Amygdala (tissue), 56 donors: ENCODE results near the gene MAPK4.
"Not testable (repeated sequence)": the region's sequence is repeated elsewhere in the genome, so short reads cannot be mapped to it uniquely, and the experiment has no call there.

Source experiments
- DNase-seq, 56 donors: peaks; one replicate each; lab custom pipeline; 2025; lab: John Stamatoyannopoulos, UW

Gene MAPK4

DNA sequence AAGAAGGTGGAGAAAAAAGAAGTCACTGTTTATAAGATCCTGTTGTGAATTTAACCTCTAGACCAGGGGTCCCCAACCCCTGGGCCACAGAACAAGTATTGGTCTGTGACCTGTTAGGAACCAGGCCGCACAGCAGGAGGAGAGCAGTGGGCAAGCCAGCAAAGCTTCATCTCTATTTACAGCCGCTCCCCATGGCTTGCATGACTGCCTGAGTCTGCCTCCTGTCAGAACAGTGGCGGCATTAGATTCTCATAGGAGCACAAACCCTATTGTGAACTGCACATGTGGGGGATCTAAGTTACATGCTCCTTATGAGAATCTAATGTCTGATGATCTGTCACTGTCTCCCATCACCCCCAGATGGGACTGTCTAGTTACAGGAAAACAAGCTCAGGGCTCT lies 13.3 kb downstream of the MAPK4 start:
- DNase-seq: not testable (repeated sequence)

GRCh38 chr18:50573679-50574078 lies 13.8 kb downstream of the MAPK4 start:
- no peak for DNase-seq

DNA sequence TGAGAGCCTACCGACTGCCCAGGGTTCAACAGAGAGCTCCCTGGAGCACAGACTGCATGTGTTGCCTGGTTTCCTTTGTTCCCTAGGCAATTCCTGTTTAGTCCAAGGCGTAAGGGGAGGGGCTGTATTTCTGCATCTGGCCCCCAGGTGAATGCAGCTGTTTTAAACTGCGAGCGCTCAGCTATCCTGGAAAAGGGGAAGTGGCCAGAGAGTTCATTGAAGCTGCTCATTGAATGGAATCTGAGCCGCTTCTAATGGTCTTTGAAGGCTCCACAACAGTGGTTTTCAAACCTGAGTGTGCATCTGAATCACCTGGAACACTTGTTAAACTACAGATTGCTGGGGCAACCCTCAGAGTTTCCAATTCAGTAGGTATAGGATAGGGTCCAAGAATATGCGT lies 18.1 kb downstream of the MAPK4 start:
- no peak for DNase-seq

GRCh38 chr18:50578651-50579050 lies 18.8 kb downstream of the MAPK4 start:
- no peak for DNase-seq

GRCh38 chr18:50579061-50579774 lies 19.3 kb downstream of the MAPK4 start:
- no peak for DNase-seq

DNA sequence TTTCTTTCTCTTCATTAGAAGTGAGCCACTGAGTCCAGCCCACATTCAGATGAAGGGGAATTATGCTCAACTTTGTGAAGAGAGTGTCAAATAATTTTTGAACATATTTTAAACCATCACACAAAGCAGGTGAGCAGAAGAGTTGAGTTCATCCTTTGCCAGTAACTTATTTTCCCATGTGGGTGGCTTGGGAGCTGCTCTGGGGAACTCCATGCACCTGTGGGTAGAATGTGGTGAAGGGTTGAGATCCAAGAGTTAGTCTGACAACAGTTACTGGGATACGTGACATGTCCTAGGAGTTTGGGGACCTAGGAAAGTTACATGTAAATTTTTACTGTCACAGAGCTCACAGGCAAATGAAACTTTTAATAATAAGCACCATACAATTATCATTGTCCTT lies 21.6 kb downstream of the MAPK4 start:
- no peak for DNase-seq

GRCh38 chr18:50582500-50582899 lies 22.6 kb downstream of the MAPK4 start:
- peak in 4 of 56 donors; percentile 10 to 29 (median 13) for DNase-seq

DNA sequence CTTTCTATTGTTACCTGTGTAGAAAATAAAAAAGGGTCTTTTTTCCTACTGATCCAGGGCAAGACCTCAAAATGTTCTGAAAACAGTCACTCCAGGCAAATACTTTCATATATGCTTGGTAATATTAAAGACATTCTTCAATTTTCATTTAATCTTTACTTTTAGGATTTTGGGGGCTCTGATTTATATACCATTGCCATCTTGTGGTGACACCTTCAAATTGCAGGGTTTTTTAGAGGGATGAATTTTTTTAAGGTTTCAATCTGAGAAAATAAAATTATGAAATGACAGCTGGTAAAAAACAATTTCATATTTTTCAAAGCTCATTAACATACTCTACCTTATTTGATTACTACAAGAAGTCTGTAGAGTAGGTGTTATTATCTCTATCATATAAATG lies 26.8 kb downstream of the MAPK4 start:
- DNase-seq: no peak

DNA sequence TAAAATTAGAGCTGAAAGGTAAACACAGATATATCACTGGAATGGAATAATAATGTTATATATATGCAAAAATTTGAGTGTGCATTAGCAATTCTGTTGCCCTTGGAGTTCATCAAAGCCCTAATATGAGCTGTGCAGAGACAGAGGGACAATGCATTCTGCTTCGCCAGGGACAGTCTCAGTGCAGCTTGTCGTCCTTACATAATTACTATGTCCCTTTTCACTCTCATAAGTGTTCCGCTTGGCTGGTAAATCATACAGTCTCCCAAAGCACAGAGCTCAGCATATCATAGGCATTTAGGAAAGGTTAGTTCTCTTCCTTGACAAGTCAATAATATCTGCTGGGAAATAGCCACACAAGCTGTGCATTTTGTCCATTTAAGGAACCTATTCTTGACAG lies 30.7 kb downstream of the MAPK4 start:
- DNase-seq: no peak

DNA sequence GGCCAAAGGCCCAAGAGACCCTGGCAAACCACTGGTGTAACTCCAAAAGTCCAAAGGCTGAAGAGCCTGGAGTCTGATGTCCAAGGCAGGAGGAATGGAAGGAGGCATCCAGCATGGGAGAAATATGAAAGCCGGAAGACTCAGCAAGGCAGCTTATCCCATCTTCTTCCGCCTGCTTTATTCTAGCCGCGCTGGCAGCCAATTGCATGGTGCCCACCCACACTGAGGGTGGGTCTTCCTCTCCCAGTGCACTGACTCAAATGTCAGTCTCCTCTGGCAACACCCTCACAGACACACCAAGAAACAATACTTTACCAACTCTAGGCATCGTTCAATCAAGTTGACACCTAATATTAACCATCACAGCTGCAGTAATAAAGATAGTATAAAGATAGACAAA lies 34.1 kb downstream of the MAPK4 start:
- DNase-seq: no peak

DNA sequence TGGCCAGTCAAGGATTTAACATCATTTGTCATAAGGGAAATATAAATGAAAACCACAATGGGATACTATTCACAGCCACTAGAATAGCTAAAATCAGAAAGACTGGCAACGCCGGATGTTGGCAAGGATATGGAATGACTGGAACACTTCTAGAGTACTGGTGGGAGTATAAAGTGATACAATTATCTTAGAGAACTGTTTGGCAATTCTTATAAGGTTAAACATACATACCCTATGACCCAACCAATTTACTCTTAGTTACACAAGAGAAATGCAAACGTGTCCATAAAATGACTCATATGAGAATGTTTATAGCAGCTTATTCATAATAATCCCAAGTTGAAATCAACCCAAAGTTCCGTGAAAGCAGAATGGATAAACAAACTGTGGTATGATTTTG lies 35.1 kb downstream of the MAPK4 start:
- DNase-seq: no peak

- no peak for DNase-seq
These were observed 42.6 kb downstream of the MAPK4 start for GRCh38 chr18:50602466-50602865.

DNA sequence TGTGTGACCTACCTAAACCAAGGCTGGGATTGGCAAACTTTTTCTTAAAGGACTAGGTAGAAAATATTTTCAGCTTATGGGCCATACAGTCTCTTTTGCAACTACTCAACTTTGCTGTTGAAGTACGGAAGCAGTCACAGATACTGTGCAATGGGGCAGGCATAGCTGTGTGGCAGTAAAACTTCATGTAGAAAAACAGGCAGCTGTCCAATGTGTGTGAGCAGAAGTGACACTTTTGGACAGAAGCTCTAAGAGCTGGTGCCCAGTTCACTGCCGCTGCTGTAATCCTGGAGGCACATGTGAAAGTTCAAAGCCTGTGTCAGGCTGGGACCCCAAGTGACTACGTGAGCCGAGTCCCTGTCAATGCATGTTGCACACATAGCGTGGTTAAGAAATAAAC lies 46.7 kb downstream of the MAPK4 start:
- no peak for DNase-seq

DNA sequence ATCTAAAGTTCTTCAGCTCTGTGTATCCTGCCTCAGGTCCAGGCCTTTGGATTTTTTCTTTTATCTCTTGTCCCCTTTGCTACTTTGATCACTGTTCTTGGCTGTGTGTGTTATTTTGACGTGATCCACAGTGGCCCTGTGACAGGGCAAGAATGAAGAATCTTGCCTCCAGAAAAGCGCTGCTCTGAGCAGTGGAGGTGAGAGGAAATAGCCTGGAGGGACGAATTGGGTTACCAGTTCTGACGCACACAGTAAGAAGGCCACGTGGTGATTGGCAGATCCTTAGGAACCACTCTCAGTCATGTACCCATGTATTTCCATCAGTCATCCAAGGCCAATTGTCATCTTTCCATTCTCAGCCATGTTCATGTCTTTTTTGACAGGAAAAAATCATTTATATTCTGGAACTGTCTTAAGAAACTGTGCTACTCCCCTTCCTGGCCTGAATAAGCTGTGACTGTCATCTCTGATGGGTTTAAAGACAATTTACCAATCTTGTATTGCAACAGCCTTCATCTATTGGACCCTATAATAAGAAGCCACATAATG lies 47.6 kb downstream of the MAPK4 start:
- no peak for DNase-seq

- not testable (repeated sequence) for DNase-seq
These were observed 49.3 kb downstream of the MAPK4 start for GRCh38 chr18:50609171-50609570.

DNA sequence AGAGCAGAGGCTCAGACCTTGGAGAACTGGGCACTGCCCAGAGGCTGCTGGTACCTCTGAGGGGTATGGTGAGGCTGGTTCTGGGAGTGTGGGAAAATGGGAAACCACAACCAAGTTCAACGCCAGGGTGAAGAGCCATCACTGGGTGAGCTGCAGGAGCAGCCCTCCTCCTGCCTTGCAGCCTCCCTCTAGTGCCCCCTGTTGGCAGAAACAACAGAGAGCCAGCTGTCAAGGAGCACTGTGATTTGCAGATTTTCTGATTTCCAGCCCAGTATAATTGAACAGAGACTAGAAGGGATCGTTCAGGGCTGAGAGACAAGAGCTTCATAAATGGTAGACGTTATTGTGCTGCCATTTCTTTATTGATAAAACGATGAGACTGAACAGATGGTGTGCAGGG lies 50.5 kb downstream of the MAPK4 start:
- no peak for DNase-seq

- DNase-seq: no peak
These were observed 51.6 kb downstream of the MAPK4 start for GRCh38 chr18:50611529-50611941.

DNA sequence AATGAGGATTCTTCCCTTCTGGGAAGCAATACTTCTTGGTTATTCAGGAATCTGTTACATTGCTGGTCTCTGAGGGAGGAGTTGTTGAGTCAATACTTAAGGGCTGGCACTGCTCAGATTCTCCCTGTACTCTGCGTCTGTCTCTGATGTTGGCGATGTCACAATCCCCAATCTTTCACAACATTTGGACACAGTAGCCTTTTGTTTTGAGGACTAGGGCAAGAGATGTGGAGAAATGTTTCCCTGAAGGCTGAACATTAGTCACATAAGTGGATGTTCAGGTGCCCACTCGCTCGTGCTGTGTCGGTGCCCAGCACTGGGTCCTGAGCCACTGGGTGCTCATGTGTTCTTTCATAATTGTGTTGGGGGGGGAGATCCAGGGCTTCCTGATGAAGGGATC lies 55.0 kb downstream of the MAPK4 start:
- DNase-seq: peak in 4 of 56 donors; percentile 3 to 40 (median 19)

GRCh38 chr18:50616484-50617048 lies 56.7 kb downstream of the MAPK4 start:
- DNase-seq: no peak

DNA sequence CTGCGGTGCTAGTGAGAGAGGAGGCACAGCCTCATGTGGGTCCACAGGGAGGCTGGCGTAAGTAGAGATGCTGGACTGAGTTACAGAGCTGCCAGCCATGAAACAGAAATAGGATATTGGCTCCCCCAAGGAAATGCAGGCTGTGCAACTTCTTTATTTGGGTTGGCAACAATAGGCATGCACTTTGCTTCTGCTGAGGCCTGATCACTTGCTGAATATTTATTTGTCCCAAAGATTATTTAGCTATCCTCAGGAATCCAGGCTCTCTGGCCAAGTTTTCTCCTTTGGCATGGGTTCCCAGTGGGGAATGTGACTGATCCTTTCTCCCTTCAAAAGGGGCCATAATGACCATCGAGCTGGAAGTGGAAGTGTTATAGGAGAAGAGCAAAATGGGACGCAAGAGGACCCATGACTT lies 60.0 kb downstream of the MAPK4 start:
- DNase-seq: peak in 7 of 56 donors; percentile 5 to 49 (median 36)

GRCh38 chr18:50620319-50620718 lies 60.4 kb downstream of the MAPK4 start:
- DNase-seq: no peak

GRCh38 chr18:50621366-50621765 lies 61.5 kb downstream of the MAPK4 start:
- no peak for DNase-seq
